A549 (cell line): ENCODE measurements around the gene MMS19.

Experiments
- CHD4 ChIP-seq: fragments of 200-600 bp; sonication (generic); IDR thresholded peaks from 2 replicates; pipeline ENCODE4 v1.6.1; 2016; ENCODE audit warnings: antibody characterized with exemption, mild to moderate bottlenecking, borderline replicate concordance
- EP300 ChIP-seq, 2 experiments: fragments of >200 bp; sonication (Bioruptor Twin); formaldehyde crosslinking; IDR thresholded peaks; 2 replicates in 1 of 2; 3 replicates in 1 of 2; pipeline ENCODE4 v1.6.1; 2016 to 2017
- HOXA7 ChIP-seq: fragments of 250-450 bp; sonication (Bioruptor Pico); IDR thresholded peaks from 2 replicates; pipeline ENCODE4 v1.5.0; 2020; ENCODE audit warnings: mild to moderate bottlenecking, moderate library complexity
- KDM1A ChIP-seq: fragments of 200-600 bp; sonication (generic); IDR thresholded peaks from 2 replicates; pipeline ENCODE4 v1.6.1; 2016; ENCODE audit warnings: low read depth, mild to moderate bottlenecking
- MAZ ChIP-seq: fragments of 150-350 bp; IDR thresholded peaks from 2 replicates; pipeline ENCODE4 v1.6.1; 2014; ENCODE audit warnings: antibody characterized with exemption, low read depth, low read length, borderline replicate concordance
- MYC ChIP-seq: IDR thresholded peaks from 2 replicates; pipeline ENCODE4 v1.6.1; 2012; ENCODE audit warnings: mild to moderate bottlenecking, inconsistent platforms, low read length, improper control_type of control experiment, borderline replicate concordance
- POLR2A ChIP-seq: IDR thresholded peaks from 2 replicates; pipeline ENCODE4 v1.6.1; 2012; ENCODE audit warnings: mild to moderate bottlenecking, low read length
- TF ChIP-seq, protein P1 (sequence below): fragments of 200-600 bp; sonication (generic); IDR thresholded peaks from 2 replicates; pipeline ENCODE4 v1.6.1; 2016; ENCODE audit warnings: antibody characterized with exemption, mild to moderate bottlenecking, moderate library complexity
- TF ChIP-seq, protein P2 (sequence below): fragments of >200 bp; sonication (Bioruptor Twin); formaldehyde crosslinking; IDR thresholded peaks from 3 replicates; pipeline ENCODE4 v1.6.1; 2016
- TF ChIP-seq, protein P3 (sequence below): fragments of >200 bp; sonication (Bioruptor Twin); formaldehyde crosslinking; IDR thresholded peaks from 3 replicates; pipeline ENCODE4 v1.5.1; 2016
- TF ChIP-seq, protein P4 (sequence below): IDR thresholded peaks from 2 replicates; pipeline ENCODE4 v1.6.1; 2012

DNA sequence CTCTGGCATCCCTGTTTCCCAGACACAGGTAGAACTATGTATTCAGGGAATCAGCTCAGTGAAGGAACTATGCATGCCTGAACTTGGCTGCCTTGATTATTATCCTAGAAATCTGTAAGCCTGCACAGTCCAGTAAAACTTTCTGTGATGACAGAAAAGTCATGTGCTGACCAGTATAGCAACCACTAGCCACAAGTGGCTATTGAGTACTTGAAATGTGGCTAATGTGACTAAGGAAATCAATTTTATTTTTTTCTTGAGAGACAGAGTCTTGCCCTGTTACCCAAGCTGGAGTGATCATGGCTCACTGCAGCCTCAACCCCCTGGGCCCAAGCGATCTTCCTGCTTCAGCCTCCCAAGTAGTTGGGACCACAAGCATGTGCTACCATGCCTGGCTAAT is 55.9 kb downstream of the MMS19 start:
- TF ChIP-seq, protein P1, sequence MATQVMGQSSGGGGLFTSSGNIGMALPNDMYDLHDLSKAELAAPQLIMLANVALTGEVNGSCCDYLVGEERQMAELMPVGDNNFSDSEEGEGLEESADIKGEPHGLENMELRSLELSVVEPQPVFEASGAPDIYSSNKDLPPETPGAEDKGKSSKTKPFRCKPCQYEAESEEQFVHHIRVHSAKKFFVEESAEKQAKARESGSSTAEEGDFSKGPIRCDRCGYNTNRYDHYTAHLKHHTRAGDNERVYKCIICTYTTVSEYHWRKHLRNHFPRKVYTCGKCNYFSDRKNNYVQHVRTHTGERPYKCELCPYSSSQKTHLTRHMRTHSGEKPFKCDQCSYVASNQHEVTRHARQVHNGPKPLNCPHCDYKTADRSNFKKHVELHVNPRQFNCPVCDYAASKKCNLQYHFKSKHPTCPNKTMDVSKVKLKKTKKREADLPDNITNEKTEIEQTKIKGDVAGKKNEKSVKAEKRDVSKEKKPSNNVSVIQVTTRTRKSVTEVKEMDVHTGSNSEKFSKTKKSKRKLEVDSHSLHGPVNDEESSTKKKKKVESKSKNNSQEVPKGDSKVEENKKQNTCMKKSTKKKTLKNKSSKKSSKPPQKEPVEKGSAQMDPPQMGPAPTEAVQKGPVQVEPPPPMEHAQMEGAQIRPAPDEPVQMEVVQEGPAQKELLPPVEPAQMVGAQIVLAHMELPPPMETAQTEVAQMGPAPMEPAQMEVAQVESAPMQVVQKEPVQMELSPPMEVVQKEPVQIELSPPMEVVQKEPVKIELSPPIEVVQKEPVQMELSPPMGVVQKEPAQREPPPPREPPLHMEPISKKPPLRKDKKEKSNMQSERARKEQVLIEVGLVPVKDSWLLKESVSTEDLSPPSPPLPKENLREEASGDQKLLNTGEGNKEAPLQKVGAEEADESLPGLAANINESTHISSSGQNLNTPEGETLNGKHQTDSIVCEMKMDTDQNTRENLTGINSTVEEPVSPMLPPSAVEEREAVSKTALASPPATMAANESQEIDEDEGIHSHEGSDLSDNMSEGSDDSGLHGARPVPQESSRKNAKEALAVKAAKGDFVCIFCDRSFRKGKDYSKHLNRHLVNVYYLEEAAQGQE: no peak
- TF ChIP-seq EP300 (IDR thresholded peaks at IDR 0.05) (no peak), MAZ (no peak), HOXA7 (CRISPR knock-in tag) (no peak), CHD4 (no peak), POLR2A (no peak), KDM1A (no peak), MYC (no peak)
- TF ChIP-seq, protein P2, sequence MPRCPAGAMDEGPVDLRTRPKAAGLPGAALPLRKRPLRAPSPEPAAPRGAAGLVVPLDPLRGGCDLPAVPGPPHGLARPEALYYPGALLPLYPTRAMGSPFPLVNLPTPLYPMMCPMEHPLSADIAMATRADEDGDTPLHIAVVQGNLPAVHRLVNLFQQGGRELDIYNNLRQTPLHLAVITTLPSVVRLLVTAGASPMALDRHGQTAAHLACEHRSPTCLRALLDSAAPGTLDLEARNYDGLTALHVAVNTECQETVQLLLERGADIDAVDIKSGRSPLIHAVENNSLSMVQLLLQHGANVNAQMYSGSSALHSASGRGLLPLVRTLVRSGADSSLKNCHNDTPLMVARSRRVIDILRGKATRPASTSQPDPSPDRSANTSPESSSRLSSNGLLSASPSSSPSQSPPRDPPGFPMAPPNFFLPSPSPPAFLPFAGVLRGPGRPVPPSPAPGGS: no peak
- TF ChIP-seq, protein P3, sequence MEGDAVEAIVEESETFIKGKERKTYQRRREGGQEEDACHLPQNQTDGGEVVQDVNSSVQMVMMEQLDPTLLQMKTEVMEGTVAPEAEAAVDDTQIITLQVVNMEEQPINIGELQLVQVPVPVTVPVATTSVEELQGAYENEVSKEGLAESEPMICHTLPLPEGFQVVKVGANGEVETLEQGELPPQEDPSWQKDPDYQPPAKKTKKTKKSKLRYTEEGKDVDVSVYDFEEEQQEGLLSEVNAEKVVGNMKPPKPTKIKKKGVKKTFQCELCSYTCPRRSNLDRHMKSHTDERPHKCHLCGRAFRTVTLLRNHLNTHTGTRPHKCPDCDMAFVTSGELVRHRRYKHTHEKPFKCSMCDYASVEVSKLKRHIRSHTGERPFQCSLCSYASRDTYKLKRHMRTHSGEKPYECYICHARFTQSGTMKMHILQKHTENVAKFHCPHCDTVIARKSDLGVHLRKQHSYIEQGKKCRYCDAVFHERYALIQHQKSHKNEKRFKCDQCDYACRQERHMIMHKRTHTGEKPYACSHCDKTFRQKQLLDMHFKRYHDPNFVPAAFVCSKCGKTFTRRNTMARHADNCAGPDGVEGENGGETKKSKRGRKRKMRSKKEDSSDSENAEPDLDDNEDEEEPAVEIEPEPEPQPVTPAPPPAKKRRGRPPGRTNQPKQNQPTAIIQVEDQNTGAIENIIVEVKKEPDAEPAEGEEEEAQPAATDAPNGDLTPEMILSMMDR: no peak
- TF ChIP-seq, protein P4, sequence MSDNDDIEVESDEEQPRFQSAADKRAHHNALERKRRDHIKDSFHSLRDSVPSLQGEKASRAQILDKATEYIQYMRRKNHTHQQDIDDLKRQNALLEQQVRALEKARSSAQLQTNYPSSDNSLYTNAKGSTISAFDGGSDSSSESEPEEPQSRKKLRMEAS: no peak
